ENCODE results near the gene SEMA7A.

GRCh38 chr15:74381481-74381880 lies 52.3 kb downstream of the SEMA7A start:
- no peak for TF ChIP-seq MAFG (tag; conservative IDR thresholded peaks at IDR 0.05)
- TF ChIP-seq ARNT (IDR thresholded peaks at IDR 0.05), result no peak
- TF ChIP-seq ZNF24 (IDR thresholded peaks at IDR 0.05), result no peak
- TF ChIP-seq CTCF (IDR thresholded peaks at IDR 0.05 in 2 of 3, conservative IDR thresholded peaks at IDR 0.05 in 1 of 3; ENCODE audit: insufficient read depth in 2 of 3, low read depth in 1 of 3, low read length in 3 of 3), result no peak
- TF ChIP-seq SP2 (IDR thresholded peaks at IDR 0.05; ENCODE audit: extremely low read depth, low read depth, low read length, poor library complexity, severe bottlenecking), result no peak
- no peak for TF ChIP-seq GATA2 (CRISPR knock-in tag; IDR thresholded peaks at IDR 0.05)
- TF ChIP-seq ZNF239 (CRISPR knock-in tag; IDR thresholded peaks at IDR 0.05), result no peak
- no peak for TF ChIP-seq CHD2 (IDR thresholded peaks at IDR 0.05; ENCODE audit: low read depth, low read length)
- TF ChIP-seq, protein P1, sequence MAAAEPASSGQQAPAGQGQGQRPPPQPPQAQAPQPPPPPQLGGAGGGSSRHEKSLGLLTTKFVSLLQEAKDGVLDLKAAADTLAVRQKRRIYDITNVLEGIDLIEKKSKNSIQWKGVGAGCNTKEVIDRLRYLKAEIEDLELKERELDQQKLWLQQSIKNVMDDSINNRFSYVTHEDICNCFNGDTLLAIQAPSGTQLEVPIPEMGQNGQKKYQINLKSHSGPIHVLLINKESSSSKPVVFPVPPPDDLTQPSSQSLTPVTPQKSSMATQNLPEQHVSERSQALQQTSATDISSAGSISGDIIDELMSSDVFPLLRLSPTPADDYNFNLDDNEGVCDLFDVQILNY (CRISPR knock-in tag; IDR thresholded peaks at IDR 0.05), result no peak
- TF ChIP-seq SETDB1 (IDR thresholded peaks at IDR 0.05; ENCODE audit: low read length), result no peak
- TF ChIP-seq, protein P2, sequence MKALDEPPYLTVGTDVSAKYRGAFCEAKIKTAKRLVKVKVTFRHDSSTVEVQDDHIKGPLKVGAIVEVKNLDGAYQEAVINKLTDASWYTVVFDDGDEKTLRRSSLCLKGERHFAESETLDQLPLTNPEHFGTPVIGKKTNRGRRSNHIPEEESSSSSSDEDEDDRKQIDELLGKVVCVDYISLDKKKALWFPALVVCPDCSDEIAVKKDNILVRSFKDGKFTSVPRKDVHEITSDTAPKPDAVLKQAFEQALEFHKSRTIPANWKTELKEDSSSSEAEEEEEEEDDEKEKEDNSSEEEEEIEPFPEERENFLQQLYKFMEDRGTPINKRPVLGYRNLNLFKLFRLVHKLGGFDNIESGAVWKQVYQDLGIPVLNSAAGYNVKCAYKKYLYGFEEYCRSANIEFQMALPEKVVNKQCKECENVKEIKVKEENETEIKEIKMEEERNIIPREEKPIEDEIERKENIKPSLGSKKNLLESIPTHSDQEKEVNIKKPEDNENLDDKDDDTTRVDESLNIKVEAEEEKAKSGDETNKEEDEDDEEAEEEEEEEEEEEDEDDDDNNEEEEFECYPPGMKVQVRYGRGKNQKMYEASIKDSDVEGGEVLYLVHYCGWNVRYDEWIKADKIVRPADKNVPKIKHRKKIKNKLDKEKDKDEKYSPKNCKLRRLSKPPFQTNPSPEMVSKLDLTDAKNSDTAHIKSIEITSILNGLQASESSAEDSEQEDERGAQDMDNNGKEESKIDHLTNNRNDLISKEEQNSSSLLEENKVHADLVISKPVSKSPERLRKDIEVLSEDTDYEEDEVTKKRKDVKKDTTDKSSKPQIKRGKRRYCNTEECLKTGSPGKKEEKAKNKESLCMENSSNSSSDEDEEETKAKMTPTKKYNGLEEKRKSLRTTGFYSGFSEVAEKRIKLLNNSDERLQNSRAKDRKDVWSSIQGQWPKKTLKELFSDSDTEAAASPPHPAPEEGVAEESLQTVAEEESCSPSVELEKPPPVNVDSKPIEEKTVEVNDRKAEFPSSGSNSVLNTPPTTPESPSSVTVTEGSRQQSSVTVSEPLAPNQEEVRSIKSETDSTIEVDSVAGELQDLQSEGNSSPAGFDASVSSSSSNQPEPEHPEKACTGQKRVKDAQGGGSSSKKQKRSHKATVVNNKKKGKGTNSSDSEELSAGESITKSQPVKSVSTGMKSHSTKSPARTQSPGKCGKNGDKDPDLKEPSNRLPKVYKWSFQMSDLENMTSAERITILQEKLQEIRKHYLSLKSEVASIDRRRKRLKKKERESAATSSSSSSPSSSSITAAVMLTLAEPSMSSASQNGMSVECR (CRISPR knock-in tag; IDR thresholded peaks at IDR 0.05), result no peak

Data from K562 (cell line).